Neural progenitor cell (in vitro differentiated cells): ENCODE results near the gene RAB40A. TPM values are rescaled to one million over a fixed set of nuclear protein-coding genes. Genes with fewer than 3 reads are reported as not detected.
"Not testable (repeated sequence)": the region's sequence is repeated elsewhere in the genome, so short reads cannot be mapped to it uniquely, and the experiment has no call there.

Experiments used
- DNase-seq: peaks from one replicate; pipeline ENCODE4 v3.0.0-alpha.2; 2016; ENCODE audit warnings: low spot score
- H2AFZ ChIP-seq: fragments of 200-600 bp; sonication (generic); replicated peaks from 2 replicates; pipeline ENCODE4 v1.6.1; 2016; ENCODE audit warnings: antibody characterized with exemption
- H3F3A ChIP-seq: fragments of 200-600 bp; sonication (generic); 2 replicates; pipeline ENCODE4 v1.6.1; 2016; ENCODE audit warnings: antibody characterized with exemption, low read depth
- H3K27ac ChIP-seq: fragments of 200-600 bp; sonication (generic); 2 replicates; pipeline ENCODE4 v1.5.1; 2016; ENCODE audit warnings: mild to moderate bottlenecking
- H3K27me3 ChIP-seq: fragments of 200-600 bp; sonication (generic); 2 replicates; pipeline ENCODE4 v1.6.1; 2016; ENCODE audit warnings: mild to moderate bottlenecking, moderate library complexity
- H3K36me3 ChIP-seq: fragments of 200-600 bp; sonication (generic); 2 replicates; pipeline ENCODE4 v1.5.1; 2016
- H3K4me1 ChIP-seq: fragments of 200-600 bp; sonication (generic); 2 replicates; pipeline ENCODE4 v1.6.1; 2016; ENCODE audit warnings: mixed run types
- H3K4me2 ChIP-seq: fragments of 200-600 bp; sonication (generic); 2 replicates; pipeline ENCODE4 v1.6.1; 2016
- H3K4me3 ChIP-seq: fragments of 200-600 bp; sonication (generic); 2 replicates; pipeline ENCODE4 v1.5.1; 2016
- H3K79me2 ChIP-seq: fragments of 200-600 bp; sonication (generic); 2 replicates; pipeline ENCODE4 v1.6.1; 2016; ENCODE audit warnings: low read depth
- H3K9ac ChIP-seq: fragments of 200-600 bp; sonication (generic); 2 replicates; pipeline ENCODE4 v1.6.1; 2016
- H3K9me3 ChIP-seq: fragments of 200-600 bp; sonication (generic); 2 replicates; pipeline ENCODE4 v1.5.1; 2016; ENCODE audit warnings: low read depth
- H4K20me1 ChIP-seq: fragments of 200-600 bp; sonication (generic); 2 replicates; pipeline ENCODE4 v1.6.1; 2016; ENCODE audit warnings: low read depth
- H3K27ac Mint-ChIP-seq: 3 replicates; pipeline ENCODE4 v1.8.0; 2021; ENCODE audit warnings: mixed read lengths
- H3K27me3 Mint-ChIP-seq: 2 replicates; pipeline ENCODE4 v1.8.0; 2022; ENCODE audit warnings: low read depth, mild to moderate bottlenecking, inconsistent platforms, moderate library complexity, mixed read lengths; ENCODE audit not compliant: insufficient read depth
- H3K36me3 Mint-ChIP-seq: 3 replicates; pipeline ENCODE4 v1.8.0; 2021; ENCODE audit warnings: mixed read lengths
- H3K4me1 Mint-ChIP-seq: 3 replicates; pipeline ENCODE4 v1.8.0; 2021; ENCODE audit warnings: mixed read lengths
- H3K4me3 Mint-ChIP-seq: 3 replicates; pipeline ENCODE4 v1.8.0; 2021; ENCODE audit warnings: mild to moderate bottlenecking, moderate library complexity, mixed read lengths
- H3K9me3 Mint-ChIP-seq: 3 replicates; pipeline ENCODE4 v1.8.0; 2020; ENCODE audit warnings: mixed read lengths
- CTCF ChIP-seq: fragments of 200-600 bp; sonication (generic); IDR thresholded peaks from 2 replicates; pipeline ENCODE4 v1.5.1; 2017; ENCODE audit warnings: antibody characterized with exemption, mild to moderate bottlenecking
- EZH2 ChIP-seq: fragments of 200-600 bp; sonication (generic); IDR thresholded peaks from 2 replicates; pipeline ENCODE4 v1.6.1; 2017; ENCODE audit warnings: antibody characterized with exemption, mild to moderate bottlenecking, moderate library complexity
- EZH2phosphoT487 ChIP-seq: fragments of 200-600 bp; sonication (generic); IDR thresholded peaks from 2 replicates; pipeline ENCODE4 v1.6.1; 2017; ENCODE audit warnings: antibody characterized with exemption
- total RNA-seq: library from RNA; depleted of rRNA; stranded (reverse); fragments of >200 nt; gene quantifications from 2 replicates; pipeline ENCODE4 v1.2.3, GENCODE V29; 2015; ENCODE audit warnings: low replicate concordance

The RAB40A gene
- total RNA-seq, 1 donor from 2014 or later, result 0.60 TPM

- not testable (repeated sequence) for H3K27ac Mint-ChIP-seq, H3K9ac ChIP-seq, H3K4me1 ChIP-seq, H3K4me1 Mint-ChIP-seq, H3K27me3 Mint-ChIP-seq, H3K4me3 Mint-ChIP-seq, H3K36me3 ChIP-seq, H3K4me3 ChIP-seq, H2AFZ ChIP-seq, H3K79me2 ChIP-seq, H3F3A ChIP-seq, H3K27me3 ChIP-seq, H4K20me1 ChIP-seq, H3K27ac ChIP-seq, H3K9me3 Mint-ChIP-seq, H3K4me2 ChIP-seq, H3K9me3 ChIP-seq
- peak; percentile 58 for TF ChIP-seq CTCF
- peak; percentile 37 for DNase-seq
- H3K36me3 Mint-ChIP-seq, result peaks cover 11% of the 10 kb centered on the region
Observed at GRCh38 chrX:103489733-103490132, 29.6 kb downstream of the RAB40A start.

GRCh38 chrX:103488794-103489193 is 30.5 kb downstream of the RAB40A start:
- no peak for DNase-seq
- Mint-ChIP-seq H3K4me3 (no peak overlapping the region), H3K9me3 (peaks cover 3% of the 10 kb centered on the region), H3K27me3 (no peaks in the 10 kb centered on the region), H3K27ac (no peak overlapping the region), H3K4me1 (no peaks in the 10 kb centered on the region), H3K36me3 (peaks cover 6% of the 10 kb centered on the region)
- Histone ChIP-seq H3K79me2 (no peaks in the 10 kb centered on the region), H3F3A (peaks cover 3% of the 10 kb centered on the region), H3K36me3 (no peaks in the 10 kb centered on the region), H3K9me3 (no peaks in the 10 kb centered on the region), H3K27me3 (no peaks in the 10 kb centered on the region), H3K4me3 (no peak overlapping the region), H4K20me1 (no peaks in the 10 kb centered on the region), H2AFZ (no peak overlapping the region), H3K4me2 (no peak overlapping the region), H3K27ac (no peak overlapping the region), H3K9ac (no peak overlapping the region), H3K4me1 (no peaks in the 10 kb centered on the region)
- TF ChIP-seq EZH2 (no peak), CTCF (no peak), EZH2phosphoT487 (no peak)

- H3K9me3 ChIP-seq, result no peaks in the 10 kb centered on the region
- H3K9ac ChIP-seq, result no peak overlapping the region
- peaks cover 3% of the 10 kb centered on the region for H3F3A ChIP-seq
- no peaks in the 10 kb centered on the region for H4K20me1 ChIP-seq
- Mint-ChIP-seq H3K9me3 (peaks cover 3% of the 10 kb centered on the region), H3K27me3 (no peaks in the 10 kb centered on the region), H3K4me1 (no peaks in the 10 kb centered on the region), H3K36me3 (peaks cover 6% of the 10 kb centered on the region), H3K27ac (no peak overlapping the region), H3K4me3 (no peak overlapping the region)
- no peak overlapping the region for H3K4me3 ChIP-seq
- H3K4me1 ChIP-seq, result no peaks in the 10 kb centered on the region
- H3K27me3 ChIP-seq, result no peaks in the 10 kb centered on the region
- no peak overlapping the region for H3K27ac ChIP-seq
- no peak for TF ChIP-seq EZH2
- peak; percentile 59 for TF ChIP-seq CTCF
- no peak for TF ChIP-seq EZH2phosphoT487
- H2AFZ ChIP-seq, result no peak overlapping the region
- peak; percentile 38 for DNase-seq
- H3K79me2 ChIP-seq, result no peaks in the 10 kb centered on the region
- H3K36me3 ChIP-seq, result no peaks in the 10 kb centered on the region
- no peak overlapping the region for H3K4me2 ChIP-seq
Observed at GRCh38 chrX:103488332-103488731, 31.0 kb downstream of the RAB40A start.

- no peaks in the 10 kb centered on the region for H3K4me1 ChIP-seq
- TF ChIP-seq EZH2 (no peak), EZH2phosphoT487 (no peak), CTCF (no peak)
- H3K9me3 Mint-ChIP-seq, result no peaks in the 10 kb centered on the region
- no peaks in the 10 kb centered on the region for H4K20me1 ChIP-seq
- no peaks in the 10 kb centered on the region for H3K9me3 ChIP-seq
- H3K27me3 Mint-ChIP-seq, result no peaks in the 10 kb centered on the region
- no peak for DNase-seq
- H3K79me2 ChIP-seq, result no peaks in the 10 kb centered on the region
- H3K27ac ChIP-seq, result no peak overlapping the region
- H3F3A ChIP-seq, result no peaks in the 10 kb centered on the region
- no peaks in the 10 kb centered on the region for H3K36me3 ChIP-seq
- H3K4me2 ChIP-seq, result no peak overlapping the region
- H3K9ac ChIP-seq, result no peak overlapping the region
- H3K27ac Mint-ChIP-seq, result no peak overlapping the region
- no peaks in the 10 kb centered on the region for H3K27me3 ChIP-seq
- H3K36me3 Mint-ChIP-seq, result no peaks in the 10 kb centered on the region
- H3K4me3 ChIP-seq, result no peak overlapping the region
- H2AFZ ChIP-seq, result no peak overlapping the region
- no peaks in the 10 kb centered on the region for H3K4me1 Mint-ChIP-seq
- H3K4me3 Mint-ChIP-seq, result no peak overlapping the region
Observed at GRCh38 chrX:103483720-103484119, 35.6 kb downstream of the RAB40A start.
